GM15510 (cell line): Measurements from ENCODE around the gene BRWD1.

Experiments
- POLR2A ChIP-seq: IDR thresholded peaks from 3 replicates; pipeline ENCODE4 v1.6.1; 2011; ENCODE audit warnings: borderline replicate concordance; ENCODE audit not compliant: insufficient read length; ENCODE audit errors: extremely low read depth

The BRWD1 gene

GRCh38 chr21:39339231-39339630, 25.8 kb upstream of the BRWD1 start:
- no peak for TF ChIP-seq POLR2A

GRCh38 chr21:39336457-39337008, 23.1 kb upstream of the BRWD1 start:
- no peak for TF ChIP-seq POLR2A

GRCh38 chr21:39334611-39335010, 21.2 kb upstream of the BRWD1 start:
- TF ChIP-seq POLR2A = no peak

GRCh38 chr21:39332175-39332574, 18.7 kb upstream of the BRWD1 start:
- TF ChIP-seq POLR2A = no peak

GRCh38 chr21:39330001-39330400, 16.6 kb upstream of the BRWD1 start:
- TF ChIP-seq POLR2A = no peak

GRCh38 chr21:39327727-39328126, 14.3 kb upstream of the BRWD1 start:
- no peak for TF ChIP-seq POLR2A

GRCh38 chr21:39326607-39327307, 13.3 kb upstream of the BRWD1 start:
- no peak for TF ChIP-seq POLR2A

GRCh38 chr21:39325458-39325857, 12.0 kb upstream of the BRWD1 start:
- TF ChIP-seq POLR2A = no peak

- no peak for TF ChIP-seq POLR2A
These were observed 8.0 kb upstream of the BRWD1 start for GRCh38 chr21:39321424-39321823.

- no peak for TF ChIP-seq POLR2A
These were observed 6.4 kb upstream of the BRWD1 start for GRCh38 chr21:39319814-39320332.

- TF ChIP-seq POLR2A = no peak
These were observed 5.9 kb upstream of the BRWD1 start for GRCh38 chr21:39319251-39319756.

- no peak for TF ChIP-seq POLR2A
These were observed 4.9 kb upstream of the BRWD1 start for GRCh38 chr21:39318091-39318959.

GRCh38 chr21:39317134-39318090, 4.0 kb upstream of the BRWD1 start:
- no peak for TF ChIP-seq POLR2A

GRCh38 chr21:39316729-39317128, 3.3 kb upstream of the BRWD1 start:
- no peak for TF ChIP-seq POLR2A
